ENCODE data around the gene SNX20.

GRCh38 chr16:50652836-50653425 is 28.2 kb downstream of the SNX20 start:
- TF ChIP-seq POLR2A (IDR thresholded peaks at IDR 0.05), result no peak
- TF ChIP-seq, protein P1, sequence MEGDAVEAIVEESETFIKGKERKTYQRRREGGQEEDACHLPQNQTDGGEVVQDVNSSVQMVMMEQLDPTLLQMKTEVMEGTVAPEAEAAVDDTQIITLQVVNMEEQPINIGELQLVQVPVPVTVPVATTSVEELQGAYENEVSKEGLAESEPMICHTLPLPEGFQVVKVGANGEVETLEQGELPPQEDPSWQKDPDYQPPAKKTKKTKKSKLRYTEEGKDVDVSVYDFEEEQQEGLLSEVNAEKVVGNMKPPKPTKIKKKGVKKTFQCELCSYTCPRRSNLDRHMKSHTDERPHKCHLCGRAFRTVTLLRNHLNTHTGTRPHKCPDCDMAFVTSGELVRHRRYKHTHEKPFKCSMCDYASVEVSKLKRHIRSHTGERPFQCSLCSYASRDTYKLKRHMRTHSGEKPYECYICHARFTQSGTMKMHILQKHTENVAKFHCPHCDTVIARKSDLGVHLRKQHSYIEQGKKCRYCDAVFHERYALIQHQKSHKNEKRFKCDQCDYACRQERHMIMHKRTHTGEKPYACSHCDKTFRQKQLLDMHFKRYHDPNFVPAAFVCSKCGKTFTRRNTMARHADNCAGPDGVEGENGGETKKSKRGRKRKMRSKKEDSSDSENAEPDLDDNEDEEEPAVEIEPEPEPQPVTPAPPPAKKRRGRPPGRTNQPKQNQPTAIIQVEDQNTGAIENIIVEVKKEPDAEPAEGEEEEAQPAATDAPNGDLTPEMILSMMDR (IDR thresholded peaks at IDR 0.05), result no peak
- no peak for TF ChIP-seq POLR2AphosphoS5 (IDR thresholded peaks at IDR 0.05)

Measured in transverse colon (tissue), 4 donors.